Measurements from ENCODE around the gene TAPT1. TPM values are rescaled to one million over a fixed set of nuclear protein-coding genes. Genes with fewer than 3 reads are reported as not detected.

Gene TAPT1
- polyA plus RNA-seq, 2 of the 4 experiments (the other 2 are of a cell fraction), result 11.5 to 17.1 TPM

GRCh38 chr4:16206848-16207247, 19.4 kb downstream of the TAPT1 start:
- Histone ChIP-seq H3K27ac (no peak overlapping the region), H3K9me3 (no peaks in the 10 kb centered on the region), H3K4me3 (no peak overlapping the region), H3K4me2 (no peak overlapping the region), H3K4me1 (no peaks in the 10 kb centered on the region)
- 100% methylated on average over 1 of the region's 2 CpGs for WGBS (ENCODE audit: missing lambda C conversion rate)
- TF ChIP-seq MAX (IDR thresholded peaks at IDR 0.05), result no peak
- no peak for TF ChIP-seq HOXB5 (CRISPR knock-in tag; IDR thresholded peaks at IDR 0.05)
- no peak for TF ChIP-seq HOXA7 (CRISPR knock-in tag; IDR thresholded peaks at IDR 0.05)
- TF ChIP-seq BCL3 (IDR thresholded peaks at IDR 0.05), result no peak
- no peak for TF ChIP-seq BHLHE40 (IDR thresholded peaks at IDR 0.05; ENCODE audit: low read depth, low read length)
- no peak for TF ChIP-seq HEYL (CRISPR knock-in tag; IDR thresholded peaks at IDR 0.05)
- no peak for TF ChIP-seq CHD2 (IDR thresholded peaks at IDR 0.05; ENCODE audit: low read length, partially characterized antibody)
- TF ChIP-seq MYC (IDR thresholded peaks at IDR 0.05; ENCODE audit: borderline replicate concordance, low read length), result no peak
- TF ChIP-seq E2F6 (IDR thresholded peaks at IDR 0.05; ENCODE audit: borderline replicate concordance, low read depth), result no peak
- TF ChIP-seq KDM1A (IDR thresholded peaks at IDR 0.05; ENCODE audit: low read depth), result no peak
- TF ChIP-seq RAD21 (conservative IDR thresholded peaks at IDR 0.05 in 1 of 2, IDR thresholded peaks at IDR 0.05 in 1 of 2), result no peak
- no peak for TF ChIP-seq CBX8 (IDR thresholded peaks at IDR 0.05)
- TF ChIP-seq REST (IDR thresholded peaks at IDR 0.05), result no peak
- no peak for TF ChIP-seq RNF2 (IDR thresholded peaks at IDR 0.05; ENCODE audit: borderline replicate concordance, low read depth)
- TF ChIP-seq CEBPB (IDR thresholded peaks at IDR 0.05), result no peak
- no peak for TF ChIP-seq HDAC2 (IDR thresholded peaks at IDR 0.05)
- no peak for TF ChIP-seq NPAS2 (CRISPR knock-in tag; IDR thresholded peaks at IDR 0.05; ENCODE audit: borderline replicate concordance)
- no peak for TF ChIP-seq ZNF302 (CRISPR knock-in tag; IDR thresholded peaks at IDR 0.05)
- POLR2A ChIA-PET, result no interaction called here
- no peak for FAIRE-seq
- CTCF ChIA-PET, result interaction anchor here (0.8 to 1.4 kb wide), 4 partner anchors 8 to 179 kb away, joined by 3 to 6 read pairs (median 4); no protein-coding TSS in a partner anchor
- DNase-seq (ENCODE audit: low read depth in 1 of 2, low spot score in 1 of 2), result no peak
- no peak for ATAC-seq

GRCh38 chr4:16206301-16206700, 20.0 kb downstream of the TAPT1 start:
- H3K4me1 ChIP-seq, result no peaks in the 10 kb centered on the region
- FAIRE-seq (no peak), DNase-seq (ENCODE audit: low read depth in 1 of 2, low spot score in 1 of 2) (no peak), ATAC-seq (no peak)
- ChIA-PET POLR2A (interaction anchor here (1.4 kb wide), 1 partner anchor 21 kb away, joined by 4 read pairs; no protein-coding TSS in a partner anchor), CTCF (interaction anchor here (0.6 to 1.5 kb wide), 16 partner anchors 7 to 725 kb away, joined by 3 to 10 read pairs (median 3); no protein-coding TSS in a partner anchor)
- WGBS (ENCODE audit: missing lambda C conversion rate), result 75% methylated on average over 5 of the region's 5 CpGs
- H3K4me3 ChIP-seq, result no peak overlapping the region
- no peak overlapping the region for H3K27ac ChIP-seq
- H3K9me3 ChIP-seq, result no peaks in the 10 kb centered on the region
- TF ChIP-seq TFCP2L1 (CRISPR knock-in tag; IDR thresholded peaks at IDR 0.05), result no peak
- H3K4me2 ChIP-seq, result no peak overlapping the region

All from A549 (cell line).